BE2C (cell line): Measurements from ENCODE around the gene DUS1L.

Experiments used
- DNase-seq: peaks from one replicate; pipeline ENCODE4 v3.0.0-alpha.2; 2020
- H3K27me3 ChIP-seq: fragments of 250-450 bp; sonication (Bioruptor Pico); 2 replicates; pipeline ENCODE4 v1.5.1; 2020; ENCODE audit warnings: mild to moderate bottlenecking
- H3K36me3 ChIP-seq: fragments of 250-450 bp; sonication (Bioruptor Pico); 2 replicates; pipeline ENCODE4 v1.5.1; 2020; ENCODE audit warnings: mild to moderate bottlenecking
- H3K4me1 ChIP-seq: fragments of 250-450 bp; sonication (Bioruptor Pico); 2 replicates; pipeline ENCODE4 v1.5.1; 2020
- H3K4me3 ChIP-seq: 2 replicates; pipeline ENCODE4 v1.5.1; 2011; ENCODE audit warnings: low read depth, low read length
- H3K9me3 ChIP-seq: fragments of 250-450 bp; sonication (Bioruptor Pico); 2 replicates; pipeline ENCODE4 v1.5.1; 2020
- CTCF ChIP-seq: IDR thresholded peaks from 2 replicates; pipeline ENCODE4 v1.5.1; 2012; ENCODE audit warnings: mild to moderate bottlenecking, low read depth, low read length

The DUS1L gene

GRCh38 chr17:82089723-82090548 lies 24.3 kb upstream of the DUS1L start:
- TF ChIP-seq CTCF: no peak
- peaks cover 96% of the 10 kb centered on the region for H3K36me3 ChIP-seq
- no peaks in the 10 kb centered on the region for H3K27me3 ChIP-seq
- H3K4me3 ChIP-seq: no peak overlapping the region
- H3K9me3 ChIP-seq: no peaks in the 10 kb centered on the region
- H3K4me1 ChIP-seq: no peaks in the 10 kb centered on the region
- DNase-seq: no peak

DNA sequence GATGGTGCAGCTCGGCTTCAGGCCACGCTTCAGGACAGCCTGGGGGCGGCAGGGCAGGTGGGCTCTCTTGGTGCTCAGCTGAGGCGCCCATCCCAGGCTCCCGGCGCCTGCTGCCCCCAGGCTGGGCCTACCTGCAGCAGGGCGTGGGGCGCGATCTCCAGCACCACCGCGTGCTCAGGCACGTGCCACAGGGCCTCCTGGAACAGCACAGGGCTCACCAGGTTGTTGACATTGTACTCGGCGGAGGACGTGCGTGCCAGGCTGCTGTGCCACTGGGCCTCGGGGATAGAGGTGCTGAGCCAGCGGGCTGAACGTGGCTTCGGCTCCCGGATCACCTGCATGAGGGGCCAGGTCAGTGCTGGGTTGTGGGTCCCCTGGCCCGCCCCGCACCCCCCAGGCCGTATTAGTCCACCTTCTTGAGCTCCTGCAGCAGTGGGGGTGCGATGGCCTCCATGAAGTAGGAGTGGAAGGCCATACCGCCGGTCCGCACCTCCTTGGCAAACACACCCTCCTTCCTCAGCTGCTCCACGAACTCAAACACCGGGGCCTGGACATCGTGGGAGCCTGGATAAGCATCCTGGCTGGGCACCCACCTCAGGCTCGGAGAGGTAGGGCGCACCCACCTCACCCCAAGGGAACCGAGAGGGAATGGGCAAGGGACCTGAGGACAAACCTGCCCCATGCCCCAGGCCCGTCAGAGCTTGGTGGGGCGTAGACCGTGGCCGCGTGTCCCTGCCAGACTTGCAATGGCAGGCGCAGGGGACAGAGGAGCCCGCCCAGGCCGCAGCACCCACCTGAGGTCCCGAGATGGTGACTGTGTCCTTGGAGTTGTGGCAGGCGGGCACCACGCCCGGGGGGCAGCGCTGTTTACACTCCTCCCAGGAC lies 23.5 kb upstream of the DUS1L start:
- DNase-seq: no peak
- TF ChIP-seq CTCF: no peak
- peaks cover 99% of the 10 kb centered on the region for H3K36me3 ChIP-seq
- H3K27me3 ChIP-seq: no peaks in the 10 kb centered on the region
- H3K9me3 ChIP-seq: no peaks in the 10 kb centered on the region
- H3K4me3 ChIP-seq: no peak overlapping the region
- H3K4me1 ChIP-seq: no peaks in the 10 kb centered on the region

DNA sequence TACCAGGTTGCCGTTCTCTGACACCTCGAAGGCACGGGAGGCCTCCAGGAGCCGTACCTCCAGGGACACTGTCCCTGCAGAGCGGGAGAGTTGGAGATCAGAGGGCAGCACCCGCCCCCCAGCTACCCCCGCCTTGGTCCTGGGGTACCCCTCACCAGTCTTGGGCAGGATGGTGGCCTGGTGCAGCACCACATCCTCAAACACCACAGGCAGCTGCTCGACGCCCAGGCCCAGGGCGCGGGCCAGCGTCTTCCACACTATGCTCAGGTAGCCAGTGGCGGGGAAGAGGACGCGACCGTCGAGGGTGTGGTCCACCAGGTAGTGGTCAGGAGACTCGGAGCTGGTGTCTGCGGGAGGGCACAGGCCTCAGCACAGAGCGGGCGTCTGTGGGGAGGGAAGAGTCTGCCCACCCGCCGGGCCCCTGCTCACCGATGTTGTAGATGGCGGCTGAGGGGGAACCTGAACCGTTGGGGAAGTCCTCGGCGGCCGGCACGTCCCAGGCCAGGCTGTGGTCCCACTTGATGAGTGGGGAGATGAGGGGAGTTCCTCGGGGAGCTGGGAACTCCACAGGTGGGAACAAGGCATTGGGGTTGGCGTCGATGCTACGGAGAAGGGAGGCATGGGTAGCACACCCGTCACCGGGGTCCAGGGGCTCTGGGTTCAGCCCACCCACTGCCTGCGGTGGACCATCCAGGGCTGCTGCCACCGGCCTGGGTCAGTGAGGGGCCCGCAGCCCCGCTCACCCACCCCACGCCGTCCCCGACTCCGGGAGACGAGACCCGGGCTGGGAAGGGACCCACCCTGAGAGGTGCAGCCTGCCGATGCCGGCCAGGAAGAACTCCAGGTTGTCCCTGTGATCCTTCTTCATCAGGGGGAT lies 22.6 kb upstream of the DUS1L start:
- H3K36me3 ChIP-seq: peaks cover 100% of the 10 kb centered on the region

GRCh38 chr17:82086941-82087906 lies 21.6 kb upstream of the DUS1L start:
- Histone ChIP-seq H3K27me3 (no peaks in the 10 kb centered on the region), H3K4me3 (no peak overlapping the region), H3K36me3 (peaks cover 100% of the 10 kb centered on the region), H3K4me1 (no peaks in the 10 kb centered on the region), H3K9me3 (no peaks in the 10 kb centered on the region)
- peak; percentile 13 for DNase-seq
- no peak for TF ChIP-seq CTCF

More for the DNA sequence above, 22.6 kb upstream of the DUS1L start:
- Histone ChIP-seq H3K27me3 (no peaks in the 10 kb centered on the region), H3K4me3 (no peak overlapping the region), H3K4me1 (no peaks in the 10 kb centered on the region), H3K9me3 (no peaks in the 10 kb centered on the region)
- no peak for TF ChIP-seq CTCF
- DNase-seq: peak; percentile 14
